HG03378 (cell line): Measurements from ENCODE around the gene AFAP1L2.

ENCODE experiments used
- ATAC-seq: cut with Tn5 transposase; IDR thresholded peaks from one replicate; pipeline ENCODE4 v1.9.1; 2021; ENCODE audit warnings: mild to moderate bottlenecking, moderate library complexity; ENCODE audit not compliant: unreplicated experiment

Gene AFAP1L2

DNA sequence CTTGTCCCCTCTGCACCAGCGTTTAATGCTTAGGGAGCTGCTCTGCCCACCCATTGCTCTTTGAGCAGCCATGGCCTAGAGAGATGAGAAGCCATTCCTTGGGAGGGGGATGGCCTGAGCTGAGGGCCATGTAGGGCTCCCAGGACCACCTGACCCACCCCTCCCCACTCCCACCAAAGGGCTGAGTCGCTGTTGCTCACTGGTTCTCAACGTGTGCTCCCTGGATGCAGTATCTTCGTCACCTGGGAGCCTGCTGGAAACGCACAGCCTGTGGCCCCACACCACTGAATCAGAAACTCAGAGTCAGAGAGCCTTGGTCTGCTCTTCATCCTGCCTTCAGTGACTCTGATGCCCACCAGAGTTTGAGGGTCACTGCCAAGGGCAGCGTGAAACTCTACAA, 128.2 kb downstream of the AFAP1L2 start:
- no peak for ATAC-seq

- no peak for ATAC-seq
These were observed 129.5 kb downstream of the AFAP1L2 start for GRCh38 chr10:114274616-114275453.

DNA sequence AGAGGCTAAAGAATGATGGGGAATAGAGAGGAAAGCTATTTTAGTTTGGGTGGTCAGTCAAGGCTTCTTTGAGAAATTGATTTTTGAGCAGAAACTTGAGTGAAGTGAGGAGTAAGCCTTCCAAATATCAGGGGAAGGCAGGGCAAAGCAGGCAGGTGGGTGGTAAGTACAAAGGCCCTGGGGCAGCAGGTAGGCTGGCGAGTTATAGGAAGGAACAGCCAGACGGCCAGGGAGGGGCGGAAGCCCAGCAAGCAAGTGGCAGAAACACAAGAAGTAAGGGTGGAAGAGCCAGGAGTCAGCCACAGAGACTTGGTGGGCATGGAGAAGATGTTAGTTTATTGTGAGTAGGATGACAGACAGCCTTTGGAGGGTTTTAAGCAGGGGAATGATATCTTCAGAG, 130.4 kb downstream of the AFAP1L2 start:
- ATAC-seq = no peak

GRCh38 chr10:114272696-114273095, 131.6 kb downstream of the AFAP1L2 start:
- no peak for ATAC-seq

GRCh38 chr10:114271779-114272167, 132.5 kb downstream of the AFAP1L2 start:
- no peak for ATAC-seq

DNA sequence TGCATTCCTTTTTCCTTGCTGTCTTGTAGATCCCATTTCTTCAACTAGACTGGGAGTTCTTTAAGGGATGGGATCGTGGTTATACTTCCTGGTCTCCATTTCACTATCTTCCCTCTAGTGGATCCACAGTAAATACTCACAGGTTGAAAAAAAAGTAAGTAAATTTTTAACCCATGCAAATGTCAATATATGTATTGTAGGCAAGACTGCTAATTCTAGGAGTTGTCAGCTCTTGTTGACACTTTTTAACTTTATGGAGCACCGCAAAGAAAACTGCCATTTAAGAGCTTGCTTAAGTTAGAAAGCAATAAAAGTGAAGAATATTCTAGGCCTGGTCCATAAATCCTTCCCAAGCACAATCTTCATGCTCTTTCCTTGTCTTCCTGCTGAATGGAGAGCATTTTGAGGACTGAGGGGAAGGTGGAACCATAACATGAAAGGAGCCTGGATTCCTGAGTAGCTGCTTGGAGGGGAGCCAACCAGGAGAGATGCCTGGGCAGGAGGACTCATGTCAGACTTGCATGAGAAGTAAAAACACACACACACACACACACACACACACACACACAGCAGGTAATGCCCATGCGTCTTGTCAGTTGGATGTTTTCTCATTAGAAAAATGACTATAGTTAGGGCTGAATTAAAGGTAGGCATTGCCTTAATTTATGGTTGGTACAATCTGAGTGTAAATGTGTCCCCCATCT, 133.1 kb downstream of the AFAP1L2 start:
- ATAC-seq = no peak

- no peak for ATAC-seq
These were observed 137.8 kb downstream of the AFAP1L2 start for GRCh38 chr10:114266521-114266920.

DNA sequence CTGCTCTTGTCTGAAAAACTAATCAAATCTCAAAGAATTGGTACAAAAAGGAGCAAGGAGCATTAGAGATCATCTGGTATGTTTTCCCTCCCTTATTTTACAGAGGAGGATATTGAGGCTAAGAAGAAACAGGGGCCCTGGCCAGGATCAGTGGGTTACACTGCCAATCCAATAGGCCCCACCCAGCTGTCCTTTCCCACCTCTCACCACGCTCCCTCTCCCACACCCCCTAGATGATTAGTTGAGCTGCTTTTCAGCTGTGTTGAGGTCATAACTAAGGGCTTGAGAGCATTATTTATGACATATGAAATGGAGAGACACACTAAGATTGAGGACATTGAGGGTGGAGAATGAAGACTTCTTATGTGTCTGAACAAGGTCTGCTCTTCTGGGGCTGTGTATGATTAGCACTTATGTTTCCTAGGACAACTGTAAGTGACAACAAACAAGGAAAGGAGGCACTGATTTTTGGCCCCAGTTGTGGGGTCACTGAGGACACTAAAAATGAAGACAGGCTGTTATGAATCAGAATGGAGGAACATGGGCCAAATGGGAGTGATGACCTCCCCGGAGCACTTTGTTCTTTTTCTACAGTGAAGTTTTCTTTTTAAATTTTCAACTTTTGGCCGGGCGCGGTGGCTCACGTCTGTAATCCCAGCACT, 138.8 kb downstream of the AFAP1L2 start:
- ATAC-seq = no peak

DNA sequence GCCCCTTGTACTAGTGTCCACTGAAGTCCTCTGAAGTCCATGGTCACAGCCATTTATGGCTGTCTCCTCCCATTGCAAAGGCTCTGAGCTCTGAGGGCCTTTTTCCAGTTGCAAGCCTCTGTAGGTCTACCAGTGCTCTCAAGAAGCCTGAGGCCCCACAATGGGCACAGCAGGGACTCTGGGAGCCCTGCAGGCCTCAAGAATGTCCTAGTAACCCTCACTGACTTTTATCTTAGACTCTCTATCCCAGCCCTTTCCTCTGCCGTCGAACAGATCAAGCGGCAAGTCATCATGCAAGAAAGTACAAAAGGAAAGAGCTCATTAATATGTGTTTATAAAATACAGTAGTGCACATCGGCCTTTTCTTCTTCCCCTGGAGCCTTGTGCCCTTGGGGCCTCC, 141.8 kb downstream of the AFAP1L2 start:
- no peak for ATAC-seq

GRCh38 chr10:114261076-114261475, 143.2 kb downstream of the AFAP1L2 start:
- no peak for ATAC-seq

DNA sequence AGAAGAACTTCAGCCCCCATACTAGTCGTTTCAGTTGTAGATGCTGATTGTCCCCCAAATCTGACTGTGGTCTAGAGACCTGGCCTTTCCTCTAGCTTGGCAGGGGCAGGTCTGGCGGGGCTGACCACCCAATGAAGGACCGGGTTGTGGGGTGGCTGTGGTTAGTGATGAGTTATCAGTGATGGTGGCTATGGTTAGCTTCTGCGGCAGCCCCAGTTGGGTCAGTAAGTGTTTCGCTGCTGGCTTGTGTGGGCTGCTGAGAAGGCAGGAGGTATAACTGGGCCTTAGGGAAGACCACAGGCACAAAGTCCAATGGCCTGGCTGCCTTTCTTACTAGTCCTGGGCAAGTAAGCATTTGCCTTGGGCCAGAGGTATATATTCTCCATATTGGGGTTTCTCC, 143.9 kb downstream of the AFAP1L2 start:
- no peak for ATAC-seq

GRCh38 chr10:114259824-114260223, 144.5 kb downstream of the AFAP1L2 start:
- no peak for ATAC-seq

DNA sequence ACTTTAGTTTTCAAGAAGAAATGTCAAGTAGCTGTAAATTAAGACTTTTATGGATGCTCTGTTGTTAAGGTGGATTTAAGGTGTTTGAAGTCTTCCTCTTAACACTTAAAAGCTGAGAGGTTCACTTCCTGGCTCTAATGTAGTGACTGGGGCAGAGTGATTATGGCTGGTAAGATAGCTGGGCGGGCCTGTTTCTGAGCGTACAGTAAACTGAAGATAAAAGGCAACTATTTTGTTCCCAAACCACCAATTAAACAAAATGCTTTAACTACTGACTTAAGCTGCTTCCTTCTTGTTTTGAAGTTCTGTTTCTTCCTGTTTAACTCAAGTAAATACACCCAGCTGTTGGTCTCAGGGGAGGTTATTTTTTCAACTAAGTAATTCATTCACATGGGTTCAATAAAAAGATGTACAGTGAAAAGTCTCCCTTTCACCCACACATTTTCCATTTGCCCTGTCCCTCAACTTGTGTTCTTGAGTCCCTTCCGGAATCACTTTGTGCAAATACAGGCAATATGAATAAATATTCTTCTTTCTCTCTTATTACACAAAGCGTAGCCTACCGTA, 145.9 kb downstream of the AFAP1L2 start:
- ATAC-seq = no peak

DNA sequence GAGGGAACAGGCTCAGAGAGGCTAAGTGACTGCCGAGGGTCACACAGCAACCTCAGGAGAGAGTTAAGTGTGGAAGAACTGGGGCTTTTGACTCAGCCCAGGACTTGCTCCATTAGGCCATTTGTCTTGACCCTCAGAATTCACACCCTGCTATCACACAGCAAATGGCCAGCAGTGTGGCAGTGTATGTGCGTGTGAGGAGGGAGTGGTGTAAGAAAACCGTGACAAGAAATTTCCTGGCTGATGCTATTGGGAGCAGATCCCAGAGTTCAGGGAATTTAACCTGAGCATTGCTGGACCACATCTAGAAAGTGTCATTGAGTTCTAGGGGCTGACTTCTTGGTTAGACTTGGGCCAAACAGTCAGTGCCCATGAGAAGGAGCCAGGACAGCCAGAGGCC, 146.8 kb downstream of the AFAP1L2 start:
- no peak for ATAC-seq

DNA sequence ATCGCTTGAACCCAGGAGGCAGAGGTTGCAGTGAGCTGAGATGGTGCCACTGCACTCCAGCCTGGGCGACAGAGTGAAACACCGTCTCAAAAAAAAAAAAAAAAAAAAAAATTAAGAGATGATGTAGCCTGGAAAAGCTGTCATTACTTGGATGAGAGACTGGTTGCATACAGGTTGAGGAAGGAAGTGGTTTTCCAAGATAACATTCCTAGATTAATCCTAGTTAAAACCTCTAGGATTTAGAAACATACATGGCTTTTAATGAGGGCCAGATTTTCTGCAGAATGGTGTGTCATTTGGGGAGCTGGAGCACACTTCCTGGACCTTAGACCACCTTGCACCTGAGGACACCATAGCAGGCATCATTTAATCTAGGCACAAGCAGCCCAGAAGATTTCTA, 147.5 kb downstream of the AFAP1L2 start:
- ATAC-seq = no peak

- ATAC-seq = no peak
These were observed 148.1 kb downstream of the AFAP1L2 start for GRCh38 chr10:114256008-114256765.

- no peak for ATAC-seq
These were observed 149.1 kb downstream of the AFAP1L2 start for GRCh38 chr10:114255227-114255626.

DNA sequence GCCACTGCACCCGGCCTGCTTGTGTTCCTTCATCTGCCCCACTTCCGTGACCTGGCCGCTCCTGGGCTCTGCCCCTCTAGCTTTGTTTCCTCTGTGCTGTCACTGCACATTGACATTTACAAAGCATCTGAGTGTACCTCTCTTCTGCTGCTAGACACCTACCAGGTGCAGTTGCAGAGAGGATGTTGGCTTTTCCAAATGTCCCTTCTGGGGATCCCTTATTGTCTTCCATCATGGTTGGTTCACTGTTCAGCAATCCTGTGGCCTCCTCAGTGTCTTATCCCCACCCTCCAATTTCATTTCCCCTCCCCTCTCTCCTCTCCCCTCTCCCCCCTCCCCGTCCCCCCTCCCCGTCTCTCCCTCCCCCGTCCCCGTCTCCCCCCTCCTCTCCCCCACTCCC, 151.4 kb downstream of the AFAP1L2 start:
- ATAC-seq = no peak

DNA sequence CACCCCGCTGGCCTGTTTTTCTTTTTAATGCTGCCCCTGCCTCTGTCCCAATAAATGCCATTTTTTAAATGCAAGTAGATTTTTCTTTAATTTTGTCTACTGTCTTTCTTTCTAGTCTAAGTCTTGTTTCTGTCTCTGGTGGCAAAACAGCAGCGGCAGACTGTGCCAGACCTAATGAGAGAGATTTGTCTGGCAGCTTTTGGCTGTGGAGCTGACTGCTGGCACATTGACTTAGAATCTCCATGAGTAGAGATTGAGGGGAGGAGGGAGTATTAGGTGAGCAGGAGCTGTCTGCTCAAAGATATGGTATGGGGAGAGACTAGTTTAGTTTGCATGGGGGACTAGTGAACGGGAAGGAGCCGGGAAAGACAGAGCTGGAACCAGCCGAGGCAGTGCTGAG, 152.2 kb downstream of the AFAP1L2 start:
- ATAC-seq = no peak

- ATAC-seq = no peak
These were observed 153.6 kb downstream of the AFAP1L2 start for GRCh38 chr10:114250716-114251115.

DNA sequence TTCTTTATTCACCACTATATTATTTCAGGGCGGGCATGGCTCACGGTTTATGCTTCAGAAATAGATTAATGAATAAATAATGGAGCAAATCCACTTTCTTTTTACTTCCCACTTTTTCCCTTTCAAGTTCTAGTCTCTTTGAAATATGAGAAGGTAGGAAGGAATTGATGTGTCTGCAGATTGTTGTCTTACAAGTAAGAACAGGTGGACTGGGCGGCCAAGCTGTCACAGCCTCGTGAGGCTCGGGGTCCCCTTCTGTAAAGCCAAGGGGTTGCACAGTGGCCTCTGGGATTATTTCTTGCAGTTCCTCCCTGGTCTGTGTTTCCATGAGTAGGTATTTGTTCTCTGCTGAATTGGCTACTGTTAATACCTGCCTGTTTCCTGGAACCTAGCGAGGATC, 154.1 kb downstream of the AFAP1L2 start:
- no peak for ATAC-seq
